Retinal pigment epithelial cell (primary cell): ENCODE results near the gene NFE2L3.

Experiments used
- DNase-seq: peaks from one replicate; pipeline ENCODE4 v3.0.0-alpha.2; 2010; ENCODE audit warnings: low read depth
- H3K4me3 ChIP-seq: 2 replicates; pipeline ENCODE4 v1.5.1; 2011; ENCODE audit warnings: mild to moderate bottlenecking, low read length, control low read depth, moderate library complexity
- CTCF ChIP-seq: conservative IDR thresholded peaks from 2 replicates; pipeline ENCODE4 v1.5.1; 2011; ENCODE audit warnings: low read depth, low read length, control low read depth, inconsistent platforms

Gene NFE2L3

GRCh38 chr7:26212921-26213718, 61.1 kb downstream of the NFE2L3 start:
- H3K4me3 ChIP-seq = no peak overlapping the region
- no peak for DNase-seq
- no peak for TF ChIP-seq CTCF

DNA sequence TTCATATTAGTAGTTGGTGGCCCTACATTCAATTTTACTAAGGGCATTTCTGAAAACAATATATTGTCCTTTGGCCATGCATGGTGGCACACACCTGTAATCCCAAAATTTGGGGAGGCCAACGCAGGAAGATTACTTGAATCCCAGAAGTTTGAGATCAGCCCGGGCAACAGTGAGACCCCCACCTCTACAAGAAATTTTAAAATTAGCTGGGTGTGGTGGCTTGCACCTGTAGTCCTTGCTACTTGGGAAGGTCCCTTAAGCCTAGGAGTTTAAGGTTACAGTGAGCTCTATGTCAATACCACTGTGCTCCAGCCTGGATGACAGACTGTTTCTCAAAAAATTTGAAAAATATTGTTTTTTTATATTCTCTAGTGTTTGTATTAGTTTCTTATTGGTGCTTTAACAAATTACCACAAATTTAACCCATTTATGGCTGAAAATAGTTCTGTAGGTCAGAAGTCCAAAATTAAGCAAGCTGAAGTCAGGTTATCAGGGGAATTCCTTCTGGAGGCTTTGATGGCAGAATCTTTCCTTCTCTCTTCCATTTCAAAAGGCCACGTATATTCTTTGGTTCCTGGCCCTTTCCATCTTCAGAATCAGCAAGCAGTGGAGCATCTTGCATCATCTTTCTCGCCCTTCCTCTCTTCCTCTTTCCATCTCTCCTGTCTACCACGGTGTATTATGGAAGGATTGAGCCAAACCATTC, 62.0 kb downstream of the NFE2L3 start:
- no peak for DNase-seq
- no peak for TF ChIP-seq CTCF
- no peak overlapping the region for H3K4me3 ChIP-seq

GRCh38 chr7:26216049-26216448, 64.1 kb downstream of the NFE2L3 start:
- H3K4me3 ChIP-seq = no peak overlapping the region
- TF ChIP-seq CTCF = no peak
- DNase-seq = no peak

DNA sequence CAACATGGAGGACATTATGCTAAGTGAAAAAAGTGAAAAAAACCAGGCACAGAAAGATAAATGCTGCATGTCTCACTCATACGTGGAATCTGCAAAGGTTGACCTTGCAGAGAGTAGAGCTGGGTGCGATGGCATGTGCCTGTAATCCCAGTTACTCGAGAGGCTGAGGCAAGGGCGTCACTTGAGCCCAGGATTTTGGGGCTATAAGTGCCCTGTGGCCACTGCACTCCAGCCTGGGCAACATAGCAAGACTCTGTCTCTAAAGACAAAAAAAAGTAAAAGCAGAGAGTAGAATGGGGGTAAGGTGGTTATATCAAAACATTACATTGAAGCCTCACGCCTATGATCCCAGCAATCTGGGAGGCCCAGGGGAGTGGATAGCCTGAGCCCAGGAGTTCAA, 72.4 kb downstream of the NFE2L3 start:
- TF ChIP-seq CTCF = no peak
- H3K4me3 ChIP-seq = no peak overlapping the region
- DNase-seq = no peak

GRCh38 chr7:26227987-26228386, 76.0 kb downstream of the NFE2L3 start:
- no peak overlapping the region for H3K4me3 ChIP-seq
- no peak for TF ChIP-seq CTCF
- DNase-seq = no peak

GRCh38 chr7:26233902-26234511, 82.0 kb downstream of the NFE2L3 start:
- no peak for TF ChIP-seq CTCF
- no peak overlapping the region for H3K4me3 ChIP-seq
- DNase-seq = no peak
